Calu3 (cell line): Measurements from ENCODE around the gene SGCA. TPM values are rescaled to one million over a fixed set of nuclear protein-coding genes. Genes with fewer than 3 reads are reported as not detected.
A peak's percentile ranks its signal among the peaks of the same experiment; 100 is the strongest.

Experiments used
- BruUV-seq: library from RNA; stranded (reverse); fragments of 400-500 nt; replicated peaks from 2 replicates; lab custom pipeline; 2021; lab: Mats Ljungman, UMichigan
- CTCF ChIA-PET: fragments of 300-600 bp; sonication (Branson Sonifier 250); formaldehyde crosslinking; loops from one replicate; lab custom pipeline; 2022; ENCODE audit warnings: antibody characterized with exemption; lab: Charles Lee
- DNase-seq: peaks from one replicate; pipeline ENCODE4 v3.0.0; 2022
- H3K27ac Mint-ChIP-seq: one replicate; pipeline ENCODE4 v1.8.0; 2022; ENCODE audit warnings: mixed read lengths; ENCODE audit not compliant: unreplicated experiment
- H3K27me3 Mint-ChIP-seq: one replicate; pipeline ENCODE4 v1.8.0; 2022; ENCODE audit warnings: mixed read lengths; ENCODE audit not compliant: unreplicated experiment
- H3K36me3 Mint-ChIP-seq: one replicate; pipeline ENCODE4 v1.8.0; 2022; ENCODE audit warnings: mild to moderate bottlenecking, moderate library complexity, mixed read lengths; ENCODE audit not compliant: insufficient read depth, unreplicated experiment
- H3K4me1 Mint-ChIP-seq: one replicate; pipeline ENCODE4 v1.8.0; 2022; ENCODE audit warnings: mild to moderate bottlenecking, low read depth, mixed read lengths; ENCODE audit not compliant: unreplicated experiment
- H3K4me3 Mint-ChIP-seq: one replicate; pipeline ENCODE4 v1.8.0; 2022; ENCODE audit warnings: mild to moderate bottlenecking, low read depth, moderate library complexity, mixed read lengths; ENCODE audit not compliant: unreplicated experiment
- H3K9me3 Mint-ChIP-seq: one replicate; pipeline ENCODE4 v1.8.0; 2022; ENCODE audit warnings: low read depth, mixed read lengths; ENCODE audit not compliant: unreplicated experiment
- CTCF ChIP-seq: fragments of 200-600 bp; IDR thresholded peaks from one replicate; pipeline ENCODE4 v1.8.0; 2022; ENCODE audit warnings: antibody characterized with exemption; ENCODE audit not compliant: unreplicated experiment
- intact Hi-C: fragments of 100-400 bp; cut with micrococcal nuclease; formaldehyde crosslinking; loops from one replicate; pipeline ENCODE4 v1.10.0; 2022; ENCODE audit not compliant: unreplicated experiment
- total RNA-seq: library from RNA; stranded (reverse); gene quantifications from 2 replicates; pipeline ENCODE4 v1.2.3, GENCODE V29; 2022

The SGCA gene
- total RNA-seq, 1 experiment from 2014 or later, result not detected

- peak within 1 kb of the TSS; percentile 33 for H3K27ac Mint-ChIP-seq
- CTCF ChIA-PET, result interaction anchor here (0.7 to 3.9 kb wide), 13 partner anchors 12 to 449 kb away, joined by 3 to 90 read pairs (median 9); partner anchors contain the start of genes RSAD1 and TMEM92
- DNase-seq, result no peak
- H3K27me3 Mint-ChIP-seq, result peaks cover 88% of the 10 kb centered on the region
- peaks cover 21% of the 10 kb centered on the region for H3K4me1 Mint-ChIP-seq
- no peaks in the 10 kb centered on the region for H3K9me3 Mint-ChIP-seq
- TF ChIP-seq CTCF, result no peak
- peak within 1 kb of the TSS; percentile 68 for H3K4me3 Mint-ChIP-seq
- intact Hi-C loops, result loop anchor here (2.0 kb wide), 1 partner anchor 277 kb away; the partner anchor contains the start of gene RSAD1
- no TSS peak for BruUV-seq
- H3K36me3 Mint-ChIP-seq, result peaks cover 26% of the 10 kb centered on the region
Observed at GRCh38 chr17:50201276-50201854, 35.6 kb downstream of the SGCA start, which contains the start of gene COL1A1. TSS of gene COL1A1 (minus strand) at chr17:50201631. CDS start at chr17:50201513, 118 bp downstream.

GRCh38 chr17:50203086-50203485 lies 37.3 kb downstream of the SGCA start:
- TF ChIP-seq CTCF, result no peak
- DNase-seq, result no peak
- BruUV-seq, result no TSS peak
- intact Hi-C loops, result no loop called here
- H3K4me3 Mint-ChIP-seq, result no peak overlapping the region
- H3K9me3 Mint-ChIP-seq, result no peaks in the 10 kb centered on the region
- peaks cover 26% of the 10 kb centered on the region for H3K36me3 Mint-ChIP-seq
- H3K4me1 Mint-ChIP-seq, result peaks cover 27% of the 10 kb centered on the region
- no peak overlapping the region for H3K27ac Mint-ChIP-seq
- peaks cover 88% of the 10 kb centered on the region for H3K27me3 Mint-ChIP-seq
- CTCF ChIA-PET, result interaction anchor here (0.6 to 3.9 kb wide), 2 partner anchors 34 to 94 kb away, joined by 4 to 90 read pairs; no protein-coding TSS in a partner anchor

GRCh38 chr17:50203604-50204345 lies 38.0 kb downstream of the SGCA start:
- Mint-ChIP-seq H3K36me3 (peaks cover 22% of the 10 kb centered on the region), H3K4me3 (no peak overlapping the region), H3K27ac (no peak overlapping the region), H3K4me1 (peaks cover 21% of the 10 kb centered on the region), H3K9me3 (no peaks in the 10 kb centered on the region), H3K27me3 (peaks cover 88% of the 10 kb centered on the region)
- CTCF ChIA-PET, result interaction anchor here (0.6 to 1.2 kb wide), 3 partner anchors 33 to 96 kb away, joined by 4 to 5 read pairs (median 4); no protein-coding TSS in a partner anchor
- TF ChIP-seq CTCF, result no peak
- DNase-seq, result no peak
- intact Hi-C loops, result no loop called here
- no TSS peak for BruUV-seq

GRCh38 chr17:50204431-50204830 lies 38.6 kb downstream of the SGCA start:
- Mint-ChIP-seq H3K9me3 (no peaks in the 10 kb centered on the region), H3K27ac (no peak overlapping the region), H3K4me1 (peaks cover 19% of the 10 kb centered on the region), H3K4me3 (no peak overlapping the region), H3K36me3 (peaks cover 19% of the 10 kb centered on the region), H3K27me3 (peaks cover 92% of the 10 kb centered on the region)
- CTCF ChIA-PET, result interaction anchor here (0.6 to 1.2 kb wide), 2 partner anchors 64 to 95 kb away, joined by 4 to 5 read pairs; no protein-coding TSS in a partner anchor
- TF ChIP-seq CTCF, result no peak
- no TSS peak for BruUV-seq
- intact Hi-C loops, result no loop called here
- no peak for DNase-seq
